Mucosa of descending colon (tissue), 3 donors: ENCODE data around the gene AGFG2. TPM values are rescaled to one million over a fixed set of nuclear protein-coding genes. Genes with fewer than 3 reads are reported as not detected.
A peak's percentile ranks its signal among the peaks of the same experiment; 100 is the strongest.

ENCODE experiments used
- ATAC-seq: fragments of 200-7000 bp; cut with Tn5 transposase; one replicate; pipeline ENCODE4 v1.9.1; 2020; ENCODE audit warnings: mild to moderate bottlenecking, moderate library complexity
- DNase-seq, 3 donors: peaks; one replicate each; pipeline ENCODE4 v3.0.0-alpha.2; 2020
- H3K36me3 ChIP-seq: fragments of 200-600 bp; one replicate; pipeline ENCODE4 v1.8.0; 2021; ENCODE audit warnings: low read depth, mild to moderate bottlenecking
- H3K4me1 ChIP-seq: fragments of 200-600 bp; one replicate; pipeline ENCODE4 v1.8.0; 2021; ENCODE audit warnings: low read depth, mild to moderate bottlenecking
- H3K4me3 ChIP-seq: fragments of 200-600 bp; one replicate; pipeline ENCODE4 v1.8.0; 2021; ENCODE audit warnings: mild to moderate bottlenecking
- H3K9me3 ChIP-seq: fragments of 200-600 bp; one replicate; pipeline ENCODE4 v1.8.0; 2021; ENCODE audit warnings: mild to moderate bottlenecking
- CTCF ChIP-seq: fragments of 200-600 bp; IDR thresholded peaks from one replicate; pipeline ENCODE4 v1.8.0; 2022; ENCODE audit warnings: antibody characterized with exemption, mild to moderate bottlenecking
- intact Hi-C, 2 donors: fragments of 100-400 bp; cut with DNase I in 1 of 2; cut with micrococcal nuclease in 1 of 2; formaldehyde crosslinking; loops; one replicate each; pipeline versions ENCODE4 v1.11.0 to v1.11.1; 2022; cut with DNase I, micrococcal nuclease
- total RNA-seq, 3 donors: library from RNA; stranded (reverse); fragmentation: NEBNext Ultra II Directional in 2 of 3; extraction: Animal tissue kit (Norgen Biotek cat#: 25700) in 2 of 3; gene quantifications; one replicate each; pipeline versions ENCODE4 v1.2.1 to v1.2.4, GENCODE V29; 2021 to 2023
- donor health status: DM: no; HTN: no; CAD: no; lungs with moderate emphysema.
- donor health status: DM: no; HTN: no; CAD: no.
- donor health status: DM: no; HTN: yes; CAD: no.

AGFG2 gene
- total RNA-seq, 3 donors from 2014 or later = 56.5 to 113 (median 58.1) TPM

- H3K4me3 ChIP-seq = no peak overlapping the region
- intact Hi-C loops = no loop called here
- no peak for TF ChIP-seq CTCF
- peaks cover 32% of the 10 kb centered on the region for H3K4me1 ChIP-seq
- H3K36me3 ChIP-seq = no peaks in the 10 kb centered on the region
- DNase-seq (peak; percentile 69 to 77 (median 76)), ATAC-seq (peak; percentile 54)
- H3K9me3 ChIP-seq = no peaks in the 10 kb centered on the region
Observed at GRCh38 chr7:100568176-100568895, 29.3 kb downstream of the AGFG2 start.

GRCh38 chr7:100568896-100569844 lies 30.2 kb downstream of the AGFG2 start:
- intact Hi-C loops = no loop called here
- TF ChIP-seq CTCF = peak; percentile 6
- Histone ChIP-seq H3K4me3 (no peak overlapping the region), H3K36me3 (no peaks in the 10 kb centered on the region), H3K4me1 (peaks cover 32% of the 10 kb centered on the region), H3K9me3 (no peaks in the 10 kb centered on the region)
- peak; percentile 72 to 81 (median 79) for DNase-seq
- ATAC-seq = peak; percentile 60

- TF ChIP-seq CTCF = no peak
- intact Hi-C loops = no loop called here
- peaks cover 32% of the 10 kb centered on the region for H3K4me1 ChIP-seq
- H3K9me3 ChIP-seq = no peaks in the 10 kb centered on the region
- H3K36me3 ChIP-seq = no peaks in the 10 kb centered on the region
- DNase-seq (peak in 2 of 3 donors; percentile 33 to 52), ATAC-seq (no peak)
- no peak overlapping the region for H3K4me3 ChIP-seq
Observed at GRCh38 chr7:100570954-100571828, 32.2 kb downstream of the AGFG2 start.

- H3K4me1 ChIP-seq = peaks cover 32% of the 10 kb centered on the region
- no peak overlapping the region for H3K4me3 ChIP-seq
- intact Hi-C loops = no loop called here
- no peak for ATAC-seq
- no peak for TF ChIP-seq CTCF
- H3K9me3 ChIP-seq = no peaks in the 10 kb centered on the region
- no peaks in the 10 kb centered on the region for H3K36me3 ChIP-seq
- peak in 1 of 3 donors; percentile 24 for DNase-seq
Observed at GRCh38 chr7:100571829-100572116, 32.8 kb downstream of the AGFG2 start.

GRCh38 chr7:100572281-100572948 lies 33.4 kb downstream of the AGFG2 start:
- Histone ChIP-seq H3K9me3 (no peaks in the 10 kb centered on the region), H3K4me3 (no peak overlapping the region), H3K36me3 (peaks cover 4% of the 10 kb centered on the region), H3K4me1 (peaks cover 32% of the 10 kb centered on the region)
- no peak for TF ChIP-seq CTCF
- DNase-seq = peak in 1 of 3 donors; percentile 29
- ATAC-seq = no peak
- intact Hi-C loops = no loop called here
